Chondrocyte (in vitro differentiated cells): ENCODE results near the gene ATP1A1. TPM values are rescaled to one million over a fixed set of nuclear protein-coding genes. Genes with fewer than 3 reads are reported as not detected.

ENCODE experiments used
- DNase-seq: peaks from one replicate; pipeline ENCODE4 v3.0.0; 2021; ENCODE audit warnings: mixed read lengths, low spot score
- H3K27ac Mint-ChIP-seq: one replicate; pipeline ENCODE4 v1.8.0; 2021; ENCODE audit warnings: mild to moderate bottlenecking, moderate library complexity, mixed read lengths; ENCODE audit not compliant: unreplicated experiment
- H3K27me3 Mint-ChIP-seq: 2 replicates; pipeline ENCODE4 v1.8.0; 2021; ENCODE audit warnings: low read depth, mixed read lengths
- H3K36me3 Mint-ChIP-seq: 2 replicates; pipeline ENCODE4 v1.8.0; 2021; ENCODE audit warnings: low read depth, mixed read lengths
- H3K4me1 Mint-ChIP-seq: 2 replicates; pipeline ENCODE4 v1.8.0; 2021; ENCODE audit warnings: low read depth, mild to moderate bottlenecking, mixed read lengths
- H3K4me3 Mint-ChIP-seq: one replicate; pipeline ENCODE4 v1.8.0; 2021; ENCODE audit warnings: mild to moderate bottlenecking, moderate library complexity, mixed read lengths; ENCODE audit not compliant: unreplicated experiment
- H3K9me3 Mint-ChIP-seq: 2 replicates; pipeline ENCODE4 v1.8.0; 2021; ENCODE audit warnings: low read depth, mixed read lengths
- total RNA-seq: library from RNA; stranded (reverse); gene quantifications from 3 replicates; pipeline ENCODE4 v1.2.1, GENCODE V29; 2021
- TF ChIP-seq, protein P1 (sequence below): fragments of 200-600 bp; sonication (generic); IDR thresholded peaks from 2 replicates; pipeline ENCODE4 v1.5.0; 2021; ENCODE audit warnings: antibody characterized with exemption, mild to moderate bottlenecking, moderate library complexity

ATP1A1 gene
- total RNA-seq, 1 donor from 2014 or later: 188 TPM

DNA sequence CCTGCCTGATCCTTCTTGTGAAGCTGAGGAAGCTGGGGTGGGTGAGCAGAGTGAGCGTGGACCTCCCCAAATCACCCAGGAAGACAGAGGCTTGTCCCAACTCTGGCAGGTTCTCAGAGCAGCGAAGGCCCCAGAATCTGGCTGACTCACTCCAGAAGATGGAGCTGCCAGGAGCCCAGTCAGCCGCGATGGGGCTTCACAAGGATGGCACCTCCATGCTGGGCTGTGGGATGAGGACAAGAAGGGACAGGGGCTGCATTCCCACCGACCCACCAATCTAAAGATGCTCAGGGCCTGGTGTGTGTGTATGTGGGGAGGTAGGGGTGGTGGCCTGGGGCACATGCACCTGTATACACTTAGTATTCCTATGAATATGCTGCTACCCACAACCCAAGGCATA lies 52.9 kb downstream of the ATP1A1 start:
- no peaks in the 10 kb centered on the region for H3K36me3 Mint-ChIP-seq
- TF ChIP-seq, protein P1, sequence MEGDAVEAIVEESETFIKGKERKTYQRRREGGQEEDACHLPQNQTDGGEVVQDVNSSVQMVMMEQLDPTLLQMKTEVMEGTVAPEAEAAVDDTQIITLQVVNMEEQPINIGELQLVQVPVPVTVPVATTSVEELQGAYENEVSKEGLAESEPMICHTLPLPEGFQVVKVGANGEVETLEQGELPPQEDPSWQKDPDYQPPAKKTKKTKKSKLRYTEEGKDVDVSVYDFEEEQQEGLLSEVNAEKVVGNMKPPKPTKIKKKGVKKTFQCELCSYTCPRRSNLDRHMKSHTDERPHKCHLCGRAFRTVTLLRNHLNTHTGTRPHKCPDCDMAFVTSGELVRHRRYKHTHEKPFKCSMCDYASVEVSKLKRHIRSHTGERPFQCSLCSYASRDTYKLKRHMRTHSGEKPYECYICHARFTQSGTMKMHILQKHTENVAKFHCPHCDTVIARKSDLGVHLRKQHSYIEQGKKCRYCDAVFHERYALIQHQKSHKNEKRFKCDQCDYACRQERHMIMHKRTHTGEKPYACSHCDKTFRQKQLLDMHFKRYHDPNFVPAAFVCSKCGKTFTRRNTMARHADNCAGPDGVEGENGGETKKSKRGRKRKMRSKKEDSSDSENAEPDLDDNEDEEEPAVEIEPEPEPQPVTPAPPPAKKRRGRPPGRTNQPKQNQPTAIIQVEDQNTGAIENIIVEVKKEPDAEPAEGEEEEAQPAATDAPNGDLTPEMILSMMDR: no peak
- DNase-seq: no peak
- no peak overlapping the region for H3K27ac Mint-ChIP-seq
- H3K4me1 Mint-ChIP-seq: no peaks in the 10 kb centered on the region
- no peaks in the 10 kb centered on the region for H3K9me3 Mint-ChIP-seq
- H3K27me3 Mint-ChIP-seq: peaks cover 14% of the 10 kb centered on the region
- no peak overlapping the region for H3K4me3 Mint-ChIP-seq

DNA sequence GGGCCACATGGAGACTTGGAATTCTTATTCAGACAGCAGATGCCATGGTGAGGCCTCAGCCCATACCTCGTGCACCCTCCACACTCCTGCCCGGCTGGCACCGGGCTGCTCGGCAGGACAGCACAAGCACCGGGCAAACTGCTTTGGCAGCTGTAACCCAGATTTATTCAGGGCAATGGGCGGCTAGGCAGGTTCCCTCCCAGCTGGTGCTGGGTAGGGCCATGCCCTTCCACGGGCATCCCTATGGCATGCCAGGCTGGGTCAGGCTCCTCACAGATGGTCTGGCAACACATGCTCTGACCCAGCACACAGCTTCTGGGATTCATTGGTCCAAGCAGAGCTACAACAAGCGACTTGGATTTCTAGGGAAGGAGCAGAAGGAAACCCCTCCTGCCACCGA lies 53.4 kb downstream of the ATP1A1 start:
- no peak overlapping the region for H3K4me3 Mint-ChIP-seq
- H3K27ac Mint-ChIP-seq: no peak overlapping the region
- peaks cover 14% of the 10 kb centered on the region for H3K27me3 Mint-ChIP-seq
- H3K9me3 Mint-ChIP-seq: no peaks in the 10 kb centered on the region
- no peak for DNase-seq
- H3K4me1 Mint-ChIP-seq: no peaks in the 10 kb centered on the region
- H3K36me3 Mint-ChIP-seq: no peaks in the 10 kb centered on the region
- TF ChIP-seq, protein P1: no peak

DNA sequence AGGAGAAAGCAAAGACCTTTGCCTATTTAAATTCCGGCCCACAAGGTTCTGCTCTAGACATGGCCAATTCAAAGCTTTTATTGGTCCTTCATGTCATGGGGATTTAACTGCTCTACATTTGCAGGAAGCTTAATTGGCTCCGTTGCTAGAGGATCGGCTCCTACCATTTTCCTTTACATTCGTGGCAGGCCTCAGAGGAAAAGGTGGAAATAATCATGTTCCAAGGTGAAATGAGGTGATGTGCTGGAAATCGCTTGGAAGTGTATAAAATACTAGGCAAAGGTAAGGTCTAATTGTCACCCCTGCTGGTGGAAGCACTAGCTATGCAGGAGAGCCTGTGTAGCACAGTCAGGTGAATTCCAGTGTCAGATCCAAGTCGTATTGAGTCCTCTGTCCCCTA lies 55.5 kb downstream of the ATP1A1 start:
- no peak overlapping the region for H3K27ac Mint-ChIP-seq
- TF ChIP-seq, protein P1: no peak
- H3K27me3 Mint-ChIP-seq: peaks cover 12% of the 10 kb centered on the region
- H3K36me3 Mint-ChIP-seq: no peaks in the 10 kb centered on the region
- no peaks in the 10 kb centered on the region for H3K9me3 Mint-ChIP-seq
- H3K4me1 Mint-ChIP-seq: no peaks in the 10 kb centered on the region
- no peak overlapping the region for H3K4me3 Mint-ChIP-seq
- no peak for DNase-seq

DNA sequence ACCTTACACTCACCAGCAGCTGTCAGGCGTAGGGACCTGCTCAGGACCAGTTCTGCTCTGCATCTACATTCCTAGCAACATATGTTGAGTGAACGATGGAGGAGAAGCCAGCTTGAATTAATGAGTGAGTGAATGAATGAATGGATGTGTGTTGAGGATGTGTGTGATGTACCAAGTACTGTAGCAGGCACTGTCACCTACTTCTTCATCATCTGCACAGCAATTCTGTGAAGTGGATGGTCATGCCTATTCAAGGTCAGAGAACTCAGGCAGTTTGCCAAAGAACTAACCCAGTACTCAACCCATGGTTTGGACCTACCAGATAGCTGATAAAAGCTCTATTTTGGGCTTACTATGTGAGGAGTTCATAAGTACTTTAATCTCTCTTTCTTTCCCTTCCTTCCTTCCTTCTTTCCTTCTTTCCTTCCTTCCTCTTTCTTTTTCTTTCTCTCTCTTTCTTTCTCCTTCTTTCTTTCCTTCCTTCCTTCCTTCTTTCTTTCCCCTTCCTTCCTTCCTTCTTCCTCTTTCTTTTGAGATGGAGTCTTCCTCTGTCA lies 56.9 kb downstream of the ATP1A1 start:
- H3K9me3 Mint-ChIP-seq: peaks cover 4% of the 10 kb centered on the region
- H3K27ac Mint-ChIP-seq: no peak overlapping the region
- H3K4me3 Mint-ChIP-seq: no peak overlapping the region
- DNase-seq: no peak
- TF ChIP-seq, protein P1: no peak
- H3K36me3 Mint-ChIP-seq: no peaks in the 10 kb centered on the region
- H3K27me3 Mint-ChIP-seq: peaks cover 3% of the 10 kb centered on the region
- no peaks in the 10 kb centered on the region for H3K4me1 Mint-ChIP-seq

DNA sequence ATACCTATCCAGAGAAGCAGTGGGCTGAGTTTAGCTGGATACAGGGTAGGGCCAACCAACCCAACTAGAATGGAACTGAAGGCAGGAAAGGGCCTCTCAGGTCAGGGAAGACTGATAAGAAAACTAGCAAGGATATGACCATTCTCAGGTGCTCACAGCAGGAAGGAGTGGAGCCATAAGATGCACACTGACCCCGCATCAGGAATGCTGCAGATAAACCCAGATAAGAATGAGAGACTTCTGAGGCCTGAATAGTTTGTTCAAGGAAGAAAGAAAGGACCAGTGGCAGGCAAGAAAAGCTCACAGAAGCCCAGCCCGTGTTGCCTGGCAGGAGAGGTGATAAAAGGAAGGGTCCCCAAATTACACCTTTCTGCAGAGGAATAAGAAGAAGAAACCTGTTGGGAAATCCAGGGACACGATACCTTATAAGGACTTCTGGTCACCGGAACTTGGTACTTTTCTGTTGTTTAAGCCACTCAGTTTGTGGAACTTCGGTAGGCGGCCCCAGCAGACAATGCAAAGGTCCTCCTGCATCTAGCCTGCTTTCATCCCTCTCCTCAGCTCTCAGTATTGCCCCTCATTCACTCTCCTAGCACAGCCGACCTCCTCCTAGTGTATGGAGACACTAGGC lies 58.9 kb downstream of the ATP1A1 start:
- TF ChIP-seq, protein P1: no peak
- Mint-ChIP-seq H3K27ac (no peak overlapping the region), H3K4me1 (no peaks in the 10 kb centered on the region), H3K4me3 (no peak overlapping the region), H3K9me3 (peaks cover 10% of the 10 kb centered on the region), H3K27me3 (no peaks in the 10 kb centered on the region), H3K36me3 (no peaks in the 10 kb centered on the region)
- no peak for DNase-seq
